NCI-H2196 treated with DMSO at 0.1 percent for 48 hours (cell line): Measurements from ENCODE around the gene UBE4B.
"Not testable (repeated sequence)": the region's sequence is repeated elsewhere in the genome, so short reads cannot be mapped to it uniquely, and the experiment has no call there.

ENCODE experiments used
- DNase-seq: peaks from one replicate; lab custom pipeline; 2025; ENCODE audit not compliant: unreplicated experiment; lab: John Stamatoyannopoulos, UW

The UBE4B gene

DNA sequence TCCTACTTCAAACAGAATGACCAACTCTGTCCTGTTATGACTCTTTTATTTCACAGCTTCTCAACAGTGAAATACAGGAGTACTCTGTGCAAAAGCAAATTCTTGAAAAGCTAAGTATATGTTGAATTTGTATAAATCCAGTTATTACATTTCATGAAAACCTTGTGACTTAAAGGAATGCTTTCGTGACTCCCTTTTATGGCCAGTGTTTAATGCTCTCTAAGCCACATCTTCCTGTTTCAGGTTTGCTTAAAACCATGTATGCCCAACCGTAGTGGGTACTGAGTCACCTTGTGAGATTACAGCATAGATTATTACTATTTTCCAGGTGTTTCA lies 137.4 kb downstream of the UBE4B start:
- no peak for DNase-seq

DNA sequence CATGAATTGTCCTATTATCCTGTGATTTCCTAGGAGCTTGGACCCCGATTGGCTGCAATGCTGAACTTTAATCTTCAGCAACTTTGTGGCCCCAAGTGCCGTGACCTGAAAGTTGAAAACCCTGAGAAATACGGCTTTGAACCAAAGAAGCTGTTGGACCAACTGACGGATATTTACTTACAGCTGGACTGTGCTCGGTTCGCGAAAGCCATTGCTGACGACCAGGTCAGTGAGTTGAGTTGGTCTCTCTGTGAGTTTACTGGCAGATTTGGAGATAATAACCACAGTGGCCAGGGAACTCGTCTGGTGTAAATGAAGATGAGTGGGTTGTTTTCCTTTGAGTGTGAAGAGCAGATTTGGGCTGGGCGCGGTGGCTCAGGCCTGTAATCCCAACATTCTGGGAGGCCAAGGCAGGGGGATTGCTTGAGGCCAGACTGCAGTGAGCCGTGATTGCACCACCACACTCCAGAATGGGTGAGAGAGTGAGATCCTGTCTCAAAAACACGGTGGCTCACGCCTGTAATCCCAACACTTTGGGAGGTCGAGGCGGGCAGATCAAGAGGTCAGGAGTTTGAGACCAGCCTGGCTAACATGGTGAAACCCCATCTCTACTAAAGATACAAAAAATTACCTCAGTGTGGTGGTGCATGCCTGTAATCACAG lies 138.5 kb downstream of the UBE4B start:
- no peak for DNase-seq

DNA sequence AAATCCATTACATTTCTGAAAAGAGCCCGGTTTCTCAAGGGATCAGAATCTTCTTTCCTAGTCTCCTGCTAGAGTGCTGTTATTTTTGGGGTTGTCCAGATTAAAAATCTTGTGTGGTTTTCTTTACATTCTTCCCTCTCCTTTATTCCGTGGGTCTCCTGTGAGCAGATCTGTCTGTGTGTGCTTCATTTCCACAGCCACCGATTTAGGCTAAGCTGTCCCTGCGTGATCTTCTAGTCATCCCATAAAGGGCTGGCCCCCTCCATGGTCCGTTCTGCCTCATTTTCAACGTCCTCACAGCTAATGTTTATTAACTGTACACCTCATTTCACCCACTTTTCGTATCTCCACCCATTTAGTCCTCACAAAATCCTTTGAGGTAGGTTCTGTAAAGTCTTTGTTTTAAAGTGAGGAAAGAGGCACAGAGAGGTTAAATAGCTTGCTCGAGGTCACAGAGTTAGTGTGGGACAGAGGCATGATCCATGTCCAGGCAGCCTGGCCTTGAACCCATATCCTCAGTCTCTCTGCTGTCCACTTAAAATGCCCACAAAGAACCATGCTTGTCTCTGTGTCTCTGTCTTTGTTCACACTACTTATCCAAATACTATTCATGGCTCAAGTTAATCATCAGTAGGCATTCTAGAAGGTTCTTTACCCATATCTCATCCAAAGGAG lies 139.4 kb downstream of the UBE4B start:
- no peak for DNase-seq

DNA sequence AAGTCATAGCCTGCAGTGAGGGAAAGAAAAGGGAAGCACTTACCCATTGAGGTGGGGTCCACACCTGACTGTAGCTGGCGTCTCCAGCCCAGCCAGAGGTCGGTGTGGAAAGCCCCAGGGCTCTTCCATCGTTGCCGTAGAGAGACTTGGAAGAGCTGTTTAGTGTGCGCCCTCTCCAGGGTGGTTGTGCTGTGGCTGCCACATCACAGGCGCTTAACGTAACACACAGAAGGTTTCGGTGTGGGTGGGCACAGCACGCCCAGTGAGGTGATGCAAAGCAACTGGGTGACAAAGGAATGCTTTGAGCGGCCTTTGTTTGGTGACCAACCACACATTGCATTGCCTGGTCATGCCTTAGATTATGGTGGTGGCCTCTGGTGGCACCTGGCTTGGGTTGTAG lies 140.8 kb downstream of the UBE4B start:
- DNase-seq: no peak

DNA sequence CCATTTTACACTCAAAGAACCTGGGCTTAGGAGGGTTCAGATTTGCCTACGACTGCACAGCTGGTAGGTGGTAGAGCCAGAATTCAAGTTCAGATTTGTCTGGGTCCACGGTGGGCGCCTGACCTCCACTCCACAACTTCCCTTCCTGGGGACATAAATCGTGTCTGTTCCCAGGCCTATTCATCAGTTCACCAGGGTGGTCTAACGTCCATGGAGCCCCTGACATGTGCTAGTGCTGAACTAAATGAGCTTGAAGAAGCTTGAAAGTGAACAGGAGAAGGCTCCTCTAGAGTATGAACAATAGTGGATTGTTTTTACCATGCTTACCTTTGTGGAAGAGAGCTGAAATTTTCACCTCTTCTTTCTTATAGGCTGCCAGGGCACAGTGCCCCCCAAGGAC lies 145.1 kb downstream of the UBE4B start:
- DNase-seq: no peak

DNA sequence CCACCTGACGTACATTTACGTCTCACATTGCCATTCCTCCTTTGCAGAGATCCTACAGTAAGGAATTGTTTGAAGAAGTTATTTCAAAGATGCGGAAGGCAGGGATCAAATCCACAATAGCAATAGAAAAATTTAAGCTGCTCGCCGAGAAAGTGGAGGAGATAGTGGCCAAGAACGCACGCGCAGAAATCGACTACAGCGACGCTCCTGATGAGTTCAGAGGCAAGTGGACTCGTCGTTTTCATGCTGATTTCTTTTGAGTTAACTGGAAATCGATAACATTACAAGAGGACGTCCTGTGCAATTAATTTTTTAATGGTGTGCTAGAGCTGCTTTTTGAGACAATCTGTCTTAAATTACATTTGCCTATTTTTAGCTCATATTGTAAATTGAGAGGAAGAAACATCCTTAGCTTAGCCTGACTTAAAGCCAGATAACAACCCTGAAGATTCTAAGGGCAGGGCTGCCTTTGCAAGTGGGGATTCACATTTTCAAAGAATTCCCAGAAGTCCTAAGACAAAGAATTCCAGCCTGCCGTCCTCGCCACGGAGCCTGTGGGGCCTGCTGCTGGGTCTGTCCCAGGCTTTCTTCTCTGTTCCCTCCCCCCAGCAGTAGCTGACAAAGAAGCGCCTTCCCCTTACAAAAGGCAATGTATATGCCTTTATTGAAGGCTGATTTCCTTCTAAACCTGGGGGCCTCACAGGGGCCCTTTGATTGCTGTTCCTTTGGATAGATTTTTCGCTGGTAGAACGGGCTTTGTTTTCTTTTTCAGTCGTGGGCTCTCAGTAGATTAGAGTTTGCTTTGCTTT lies 146.0 kb downstream of the UBE4B start:
- DNase-seq: no peak

DNA sequence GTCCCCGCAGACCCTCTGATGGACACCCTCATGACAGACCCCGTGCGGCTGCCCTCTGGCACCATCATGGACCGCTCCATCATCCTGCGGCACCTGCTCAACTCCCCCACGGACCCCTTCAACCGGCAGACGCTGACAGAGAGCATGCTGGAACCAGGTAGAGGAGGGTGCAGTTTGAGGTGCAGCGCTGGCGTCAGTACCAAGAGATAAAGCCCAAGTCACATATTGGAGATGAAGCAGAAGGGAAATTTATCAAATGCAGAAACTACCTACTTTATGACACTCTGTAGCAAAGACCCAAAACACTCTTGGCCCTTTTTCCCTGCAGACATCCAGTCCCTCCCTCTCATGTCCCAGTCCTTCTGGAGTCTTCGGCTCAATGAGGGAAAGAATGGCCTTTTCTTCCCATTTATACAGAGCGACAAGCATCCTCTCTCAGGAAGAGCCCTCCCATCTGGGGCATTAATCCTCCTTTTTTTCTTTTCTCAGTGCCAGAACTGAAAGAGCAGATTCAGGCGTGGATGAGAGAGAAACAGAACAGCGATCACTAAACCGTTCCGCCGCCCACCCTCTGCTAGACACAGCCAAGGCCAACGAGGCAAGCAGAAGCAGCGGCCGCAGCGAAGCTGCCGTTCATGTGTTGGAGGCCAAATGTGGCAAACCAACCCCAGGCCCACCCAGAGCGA lies 146.8 kb downstream of the UBE4B start:
- no peak for DNase-seq

DNA sequence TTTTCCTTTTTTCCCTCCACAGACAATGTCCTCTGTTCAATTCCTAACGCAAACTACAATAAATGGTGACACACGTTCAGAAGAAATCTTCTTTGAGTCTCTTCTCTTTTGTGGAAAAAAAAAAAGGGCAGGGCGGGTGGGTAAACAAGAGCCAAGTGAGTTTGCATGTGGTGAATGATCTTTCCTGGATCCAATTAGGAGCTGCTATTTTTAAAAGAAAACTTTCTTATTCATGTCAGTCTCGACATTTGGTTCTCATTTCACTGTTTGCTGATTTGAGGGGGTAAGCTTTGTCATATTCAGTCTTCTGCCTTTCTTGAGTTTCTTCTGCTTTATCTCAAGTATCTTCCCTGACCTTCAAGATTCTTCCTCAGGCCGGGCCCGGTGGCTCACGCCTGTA lies 148.4 kb downstream of the UBE4B start:
- no peak for DNase-seq

DNA sequence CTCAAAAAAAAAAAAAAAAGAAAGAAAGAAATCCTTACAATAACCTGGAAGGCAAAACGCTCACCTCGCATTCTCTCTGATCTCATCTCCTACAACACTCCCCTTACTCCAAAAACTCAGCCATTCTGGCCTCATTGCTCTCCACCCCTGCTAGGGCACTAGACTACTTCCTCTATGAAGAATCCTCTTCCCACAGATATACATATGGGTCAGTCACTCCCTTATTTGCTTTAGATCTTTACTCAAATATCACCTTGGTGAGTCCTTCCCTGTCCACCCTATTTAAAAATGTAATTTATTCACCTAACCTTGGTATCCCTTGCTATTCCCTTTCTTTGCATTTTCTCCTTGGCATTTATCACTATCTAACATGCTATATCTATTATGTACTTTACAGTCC lies 153.0 kb downstream of the UBE4B start:
- DNase-seq: no peak

DNA sequence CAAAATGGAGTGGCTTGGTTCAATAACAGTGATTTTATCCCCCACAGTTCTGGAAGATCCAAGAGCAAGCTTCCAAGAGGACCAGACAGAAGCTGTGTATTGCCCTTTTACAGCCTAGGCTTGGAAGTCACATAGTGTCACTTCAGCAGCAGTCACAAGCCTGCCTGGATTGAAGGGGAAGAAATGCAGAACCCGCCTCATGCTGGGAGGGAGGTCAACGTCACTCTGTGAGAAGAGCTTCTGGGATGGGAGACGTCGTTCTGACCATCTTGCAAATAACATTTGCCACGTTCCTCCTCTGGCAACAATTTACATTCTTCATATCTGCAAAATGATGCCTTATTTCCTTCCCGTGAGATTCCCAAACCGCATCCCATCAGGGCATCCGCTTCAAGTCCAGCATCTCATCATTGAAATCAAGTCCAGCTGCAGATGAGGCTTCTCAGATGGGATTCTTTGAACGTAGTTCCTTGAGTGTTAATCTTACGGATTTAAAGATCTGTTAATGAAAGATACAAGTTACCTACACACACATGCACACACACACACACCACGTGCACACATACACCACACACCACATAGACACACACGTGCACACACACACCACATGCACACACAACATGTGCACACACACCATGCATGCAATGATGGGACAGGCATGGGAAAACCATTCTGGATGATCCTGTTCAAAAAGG lies 153.7 kb downstream of the UBE4B start:
- no peak for DNase-seq

DNA sequence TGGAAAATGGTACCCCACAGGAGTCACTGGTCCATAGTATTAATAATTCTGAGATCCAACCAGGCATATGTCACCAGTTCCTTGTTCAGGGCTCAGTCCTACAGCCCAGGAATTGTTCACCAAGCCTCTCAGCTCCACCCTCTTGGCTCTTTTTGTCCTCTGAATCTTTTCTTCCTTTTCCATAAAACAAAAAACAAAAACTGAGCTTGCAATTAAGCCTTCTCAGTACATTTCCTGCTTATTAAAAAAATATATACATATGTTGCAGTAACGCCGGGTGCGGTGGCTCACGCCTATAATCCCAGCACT lies 154.2 kb downstream of the UBE4B start:
- no peak for DNase-seq

DNA sequence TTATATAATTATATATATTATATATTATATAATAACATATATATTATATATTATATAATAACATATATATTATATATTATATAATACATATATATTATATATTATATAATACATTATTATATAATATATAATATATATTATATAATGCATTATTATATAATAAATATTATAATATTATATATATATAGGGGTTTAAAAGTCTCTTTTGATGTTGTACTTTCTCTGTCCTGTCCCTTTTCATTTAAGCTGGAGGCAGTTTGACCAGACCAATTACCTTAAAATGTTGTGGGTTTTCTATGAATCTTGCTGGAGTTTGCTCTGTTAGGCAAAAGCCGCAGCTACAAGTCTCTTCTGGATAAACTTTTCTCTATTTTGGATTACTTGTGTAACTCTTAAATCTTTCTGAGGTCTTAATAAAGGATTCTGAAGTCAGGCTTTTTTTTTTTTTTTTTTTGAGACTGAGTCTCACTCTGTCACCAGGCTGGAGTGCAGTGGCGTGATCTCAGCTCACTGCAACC lies 155.4 kb downstream of the UBE4B start:
- DNase-seq: no peak

DNA sequence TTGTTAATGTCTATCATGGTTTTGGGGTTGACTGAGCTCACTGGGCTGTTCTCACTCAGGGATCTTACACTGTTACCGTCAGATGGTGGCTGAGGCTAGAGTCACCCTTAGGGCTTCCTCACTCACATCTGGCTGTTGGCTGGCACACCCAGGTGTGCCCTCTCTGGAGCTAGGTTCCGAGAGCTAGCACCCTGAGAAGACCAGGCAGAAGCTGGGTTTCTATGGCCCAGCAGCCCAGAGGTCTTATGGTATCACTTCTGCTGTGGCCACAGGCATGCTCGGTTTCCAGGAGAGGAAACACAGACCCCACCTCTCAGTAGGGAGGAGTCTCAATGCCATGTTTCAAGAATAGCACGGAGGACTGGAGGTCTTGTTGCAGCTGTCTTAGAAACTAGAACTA lies 156.9 kb downstream of the UBE4B start:
- DNase-seq: no peak

DNA sequence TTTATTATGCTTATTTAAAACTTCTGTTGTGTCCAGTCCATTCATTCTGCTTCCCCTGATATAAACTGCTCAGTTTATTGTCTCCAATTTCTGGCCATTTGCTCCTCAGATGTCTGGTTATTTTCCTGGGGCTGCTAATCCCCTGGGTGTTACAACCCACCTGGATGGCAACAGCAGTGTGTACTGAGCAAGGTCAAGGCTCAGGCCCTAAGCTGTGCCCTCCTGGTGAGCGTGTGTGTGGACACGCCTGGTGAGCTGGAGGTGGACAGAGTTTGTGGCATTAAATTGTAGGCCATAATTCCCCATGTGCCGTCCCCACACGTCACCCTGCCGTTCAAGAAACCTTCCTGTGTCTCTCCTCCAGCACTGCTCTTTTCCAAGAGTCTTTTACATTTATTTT lies 159.5 kb downstream of the UBE4B start:
- no peak for DNase-seq

DNA sequence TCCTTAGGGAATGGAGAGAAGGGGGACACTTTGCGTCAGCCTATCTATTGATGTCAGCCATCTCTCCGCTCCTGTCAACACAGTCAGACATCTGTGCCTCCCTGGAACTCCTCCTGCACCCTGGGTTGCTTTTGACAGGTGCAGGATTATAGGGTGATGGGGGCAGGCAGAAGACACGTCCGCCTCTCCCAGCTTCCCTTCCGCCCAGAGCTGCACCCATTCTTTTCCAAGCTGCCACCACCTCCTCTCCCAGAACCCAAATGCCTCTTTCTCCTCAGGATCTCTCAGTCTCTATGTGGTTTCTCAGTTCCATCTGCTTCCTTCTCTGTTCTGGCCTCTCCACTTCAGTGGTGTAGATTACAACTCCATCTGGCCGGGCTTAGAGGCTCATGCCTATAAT lies 160.5 kb downstream of the UBE4B start:
- no peak for DNase-seq

DNA sequence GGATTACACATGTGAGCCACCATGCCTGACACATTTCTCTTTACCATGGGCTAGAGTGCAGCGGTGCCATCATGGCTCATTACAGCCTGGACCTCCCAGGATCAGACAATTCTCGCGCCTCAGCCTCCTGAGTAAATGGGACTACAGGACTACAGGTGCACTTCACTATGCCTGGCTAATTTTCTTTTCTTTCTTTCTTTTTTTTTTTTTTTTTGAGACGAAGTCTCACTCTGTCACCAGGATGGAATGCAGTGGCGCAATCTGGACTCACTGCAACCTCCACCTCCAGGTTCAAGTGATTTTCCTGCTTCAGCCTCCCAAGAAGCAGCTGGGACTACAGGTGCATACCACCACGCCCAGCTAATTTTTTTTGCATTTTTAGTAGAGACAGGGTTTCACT lies 162.8 kb downstream of the UBE4B start:
- no peak for DNase-seq

DNA sequence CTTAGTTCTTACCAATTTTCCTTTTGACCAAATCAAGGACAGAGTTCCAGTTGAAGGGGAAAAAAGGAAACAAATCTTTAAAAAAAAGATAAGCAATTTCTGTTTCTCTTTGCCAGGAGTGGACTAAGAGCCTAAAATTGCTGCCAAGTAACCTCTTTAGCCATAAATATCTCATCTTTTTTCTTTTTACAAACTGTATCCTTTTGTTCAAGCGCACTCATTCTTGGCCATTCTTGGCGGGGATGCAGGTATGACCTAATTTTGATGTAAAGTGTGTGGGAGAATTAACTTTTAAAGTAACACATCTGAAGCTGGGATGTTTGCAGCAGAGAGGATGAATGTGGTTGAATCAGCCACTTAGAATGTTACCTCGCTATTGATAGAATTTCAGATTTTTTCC lies 164.2 kb downstream of the UBE4B start:
- no peak for DNase-seq

DNA sequence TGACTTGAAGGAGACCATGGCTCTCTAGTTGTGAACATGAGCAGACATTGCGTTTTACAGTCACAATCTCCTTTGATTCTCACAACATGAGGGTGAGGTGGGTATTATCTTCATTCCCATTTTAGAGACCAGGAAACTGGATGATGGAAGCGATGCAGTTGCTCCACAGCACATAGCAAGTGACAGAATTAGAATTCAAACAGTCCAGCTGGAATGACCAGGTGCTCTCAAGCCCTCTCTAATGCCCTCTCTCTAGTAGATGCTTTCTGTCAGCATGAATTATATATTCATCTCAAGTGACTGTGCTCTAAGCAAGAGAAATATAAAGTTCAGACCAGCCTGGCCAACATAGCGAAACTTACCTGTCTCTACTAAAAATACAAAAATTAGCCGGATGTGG lies 167.9 kb downstream of the UBE4B start:
- DNase-seq: no peak

DNA sequence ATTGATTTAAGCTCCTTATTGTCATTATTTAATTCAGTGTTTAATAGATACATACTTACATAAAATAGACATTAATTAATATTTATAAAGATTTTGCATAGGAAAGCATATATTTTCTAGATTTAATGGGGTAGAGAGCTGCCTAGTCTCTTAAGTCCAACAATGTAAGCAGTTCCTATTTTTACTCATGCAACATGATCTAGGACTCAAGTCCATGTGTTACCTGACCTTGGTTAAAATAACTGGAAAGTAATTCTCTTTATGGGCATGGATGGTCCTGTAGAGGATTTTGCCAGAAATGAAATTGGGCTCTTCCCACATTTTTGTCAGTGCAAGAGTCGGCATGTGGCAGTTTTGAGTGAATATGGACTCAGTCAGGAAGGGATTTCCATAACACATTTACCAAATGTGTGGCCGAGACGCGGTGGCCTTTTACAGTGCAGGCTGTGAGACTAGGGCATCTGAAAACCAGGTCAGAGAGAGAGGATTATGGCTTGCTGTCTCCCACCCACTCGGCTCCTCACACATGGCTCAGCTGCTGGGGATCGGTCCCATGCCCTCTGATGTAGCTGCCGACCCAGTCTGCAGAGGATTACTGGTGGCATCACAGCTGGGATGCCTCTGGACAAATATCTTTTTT lies 171.4 kb downstream of the UBE4B start:
- no peak for DNase-seq

DNA sequence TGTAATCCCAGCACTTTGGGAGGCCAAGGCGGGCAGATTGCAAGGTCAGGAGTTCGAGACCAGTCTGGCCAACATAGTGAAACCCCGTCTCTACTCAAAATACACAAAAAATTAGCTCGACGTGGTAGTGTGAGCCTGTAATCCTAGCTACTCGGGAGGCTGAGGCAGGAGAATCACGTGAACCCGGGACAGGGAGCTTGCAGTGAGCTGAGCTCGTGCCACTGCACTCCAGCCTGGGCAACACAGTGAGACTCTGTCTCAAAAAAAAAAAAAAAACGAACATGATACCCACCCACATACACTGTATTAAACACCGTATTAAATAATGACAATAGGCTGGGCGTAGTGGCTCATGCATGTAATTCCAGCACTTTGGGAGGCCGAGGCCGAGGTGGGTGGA lies 172.4 kb downstream of the UBE4B start:
- not testable (repeated sequence) for DNase-seq

DNA sequence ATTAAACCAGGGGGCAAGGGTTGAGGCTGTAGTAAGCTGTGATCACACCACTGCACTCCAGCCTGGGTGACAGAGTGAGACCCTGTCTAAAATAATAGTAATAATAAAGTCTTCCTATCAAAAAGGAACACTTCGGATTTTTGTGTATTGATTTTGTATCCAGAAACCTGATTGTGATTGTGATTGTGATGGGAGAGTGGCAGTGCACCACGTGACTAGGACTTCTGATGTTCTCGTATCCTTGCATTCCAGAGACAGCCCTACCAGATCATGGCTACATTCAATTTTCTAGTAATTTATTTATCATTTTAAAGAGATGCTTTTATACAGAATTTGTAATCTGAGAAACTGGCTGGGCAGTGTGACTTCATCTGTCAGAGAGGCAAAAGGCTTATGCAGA lies 175.1 kb downstream of the UBE4B start:
- DNase-seq: no peak
